ENCODE data around the gene PTOV1.

GRCh38 chr19:49837009-49837310 lies 14.0 kb upstream of the PTOV1 start:
- no peak for TF ChIP-seq POLR2AphosphoS5 (IDR thresholded peaks at IDR 0.05; ENCODE audit: low read depth, low read length)
- no peak for TF ChIP-seq SP4 (IDR thresholded peaks at IDR 0.05; ENCODE audit: low read length)
- TF ChIP-seq RAD21 (IDR thresholded peaks at IDR 0.05 in 1 of 2, conservative IDR thresholded peaks at IDR 0.05 in 1 of 2; ENCODE audit: low read depth in 2 of 2, low read length in 2 of 2): no peak

All from H1 (cell line).